Umbilical cord (tissue), 2 donors: ENCODE data around the gene RPL4. TPM values are rescaled to one million over a fixed set of nuclear protein-coding genes. Genes with fewer than 3 reads are reported as not detected.
"Not testable (repeated sequence)": the region's sequence is repeated elsewhere in the genome, so short reads cannot be mapped to it uniquely, and the experiment has no call there.

Experiments used
- DNase-seq: peaks from one replicate; pipeline ENCODE4 v3.0.0-alpha.2; 2015; ENCODE audit warnings: low spot score
- total RNA-seq: library from RNA; depleted of rRNA; stranded (reverse); fragments of >200 nt; gene quantifications from one replicate; pipeline ENCODE4 v1.2.3, GENCODE V29; 2014; ENCODE audit warnings: low replicate concordance; ENCODE audit not compliant: insufficient read depth

The RPL4 gene
- total RNA-seq, 1 donor from 2014 or later: 3,940 TPM

GRCh38 chr15:66491846-66492245 lies 12.8 kb downstream of the RPL4 start:
- DNase-seq: no peak

GRCh38 chr15:66489179-66489791 lies 15.4 kb downstream of the RPL4 start:
- DNase-seq: peak; percentile 28

GRCh38 chr15:66488525-66488924 lies 16.1 kb downstream of the RPL4 start:
- DNase-seq: no peak

GRCh38 chr15:66486887-66487286 lies 17.8 kb downstream of the RPL4 start:
- no peak for DNase-seq

GRCh38 chr15:66484539-66485112 lies 20.0 kb downstream of the RPL4 start:
- DNase-seq: no peak

- DNase-seq: no peak
These were observed 21.5 kb downstream of the RPL4 start for GRCh38 chr15:66483131-66483566.

GRCh38 chr15:66482539-66482938 lies 22.1 kb downstream of the RPL4 start:
- DNase-seq: no peak

- no peak for DNase-seq
These were observed 23.4 kb downstream of the RPL4 start for GRCh38 chr15:66481107-66481856.

GRCh38 chr15:66480267-66480666 lies 24.4 kb downstream of the RPL4 start:
- no peak for DNase-seq

GRCh38 chr15:66477011-66477410 lies 27.6 kb downstream of the RPL4 start:
- no peak for DNase-seq

- no peak for DNase-seq
These were observed 28.1 kb downstream of the RPL4 start for GRCh38 chr15:66476535-66476934.

GRCh38 chr15:66474963-66475362 lies 29.7 kb downstream of the RPL4 start:
- no peak for DNase-seq

GRCh38 chr15:66474135-66474534 lies 30.5 kb downstream of the RPL4 start:
- DNase-seq: no peak

GRCh38 chr15:66472176-66472999 lies 32.3 kb downstream of the RPL4 start:
- no peak for DNase-seq

- DNase-seq: not testable (repeated sequence)
These were observed 33.8 kb downstream of the RPL4 start for GRCh38 chr15:66470825-66471224.

- not testable (repeated sequence) for DNase-seq
These were observed 37.3 kb downstream of the RPL4 start for GRCh38 chr15:66467162-66468040.

- DNase-seq: not testable (repeated sequence)
These were observed 39.4 kb downstream of the RPL4 start for GRCh38 chr15:66465294-66465693.

GRCh38 chr15:66462627-66463026 lies 42.0 kb downstream of the RPL4 start:
- DNase-seq: no peak

GRCh38 chr15:66461917-66462316 lies 42.7 kb downstream of the RPL4 start:
- no peak for DNase-seq

- DNase-seq: not testable (repeated sequence)
These were observed 43.4 kb downstream of the RPL4 start for GRCh38 chr15:66461294-66461693.
